Naive thymus-derived CD4-positive, alpha-beta T cell (primary cell): ENCODE data around the gene EIF4A3. TPM values are rescaled to one million over a fixed set of nuclear protein-coding genes. Genes with fewer than 3 reads are reported as not detected.

Experiments used
- ATAC-seq: fragments of 150-1000 bp; cut with Tn5 transposase; 2 replicates; pipeline ENCODE4 v1.10.0; 2021; ENCODE audit warnings: mild to moderate bottlenecking, moderate library complexity
- CTCF ChIA-PET: fragments of 350-600 bp; sonication (Branson Sonifier 250); formaldehyde crosslinking; loops from one replicate; lab custom pipeline; 2021; ENCODE audit warnings: antibody characterized with exemption; lab: Charles Lee
- POLR2A ChIA-PET: fragments of 350-600 bp; sonication (Branson Sonifier 250); formaldehyde crosslinking; loops from one replicate; lab custom pipeline; 2021; ENCODE audit warnings: antibody characterized with exemption, inconsistent platforms; lab: Charles Lee
- DNase-seq, 9 donors: peaks; one replicate each; pipeline versions ENCODE4 v3.0.0 to v3.0.0-alpha.2; 2020 to 2022; ENCODE audit warnings: mixed read lengths in 1 of 9
- H3K27ac ChIP-seq: one replicate; pipeline ENCODE4 v1.7.0; 2013; ENCODE audit warnings: mild to moderate bottlenecking, low read depth, low read length, moderate library complexity
- H3K27me3 ChIP-seq, 2 donors: one replicate each; pipeline ENCODE4 v1.7.0; 2013; ENCODE audit warnings: low read length in 2 of 2, mild to moderate bottlenecking in 2 of 2, moderate library complexity in 2 of 2; ENCODE audit not compliant: control insufficient read depth in 2 of 2, insufficient read depth in 2 of 2
- H3K36me3 ChIP-seq, 3 experiments: 1 replicate in 2 of 3; 2 replicates in 1 of 3; pipeline ENCODE4 v1.7.0; 2013; ENCODE audit warnings: low read length in 3 of 3, mild to moderate bottlenecking in 3 of 3, moderate library complexity in 1 of 3; ENCODE audit not compliant: insufficient read depth in 3 of 3, control insufficient read depth in 2 of 3
- H3K4me1 ChIP-seq, 2 donors: one replicate each; pipeline ENCODE4 v1.7.0; 2013; ENCODE audit warnings: low read length in 2 of 2, mild to moderate bottlenecking in 2 of 2, moderate library complexity in 1 of 2; ENCODE audit not compliant: control insufficient read depth in 2 of 2, insufficient read depth in 2 of 2
- H3K4me3 ChIP-seq: 2 replicates; pipeline ENCODE4 v1.7.0; 2013; ENCODE audit warnings: mild to moderate bottlenecking, low read length
- H3K9me3 ChIP-seq, 3 experiments: 1 replicate in 2 of 3; 2 replicates in 1 of 3; pipeline ENCODE4 v1.7.0; 2013; ENCODE audit warnings: low read length in 3 of 3; ENCODE audit not compliant: control insufficient read depth in 2 of 3
- H3K27ac Mint-ChIP-seq, 9 donors: one replicate each; pipeline ENCODE4 v1.8.0; 2020 to 2022; ENCODE audit warnings: mixed read lengths in 9 of 9, mild to moderate bottlenecking in 8 of 9, moderate library complexity in 5 of 9, inconsistent platforms in 2 of 9
- H3K27me3 Mint-ChIP-seq, 5 donors: one replicate each; pipeline ENCODE4 v1.8.0; 2021 to 2022; ENCODE audit warnings: mixed read lengths in 5 of 5, mild to moderate bottlenecking in 1 of 5
- H3K36me3 Mint-ChIP-seq, 5 donors: one replicate each; pipeline ENCODE4 v1.8.0; 2020 to 2022; ENCODE audit warnings: mixed read lengths in 5 of 5, mild to moderate bottlenecking in 3 of 5, inconsistent platforms in 1 of 5
- H3K4me1 Mint-ChIP-seq, 7 donors: one replicate each; pipeline ENCODE4 v1.8.0; 2020 to 2022; ENCODE audit warnings: mixed read lengths in 7 of 7, mild to moderate bottlenecking in 3 of 7, inconsistent platforms in 1 of 7
- H3K4me3 Mint-ChIP-seq, 10 donors: one replicate each; pipeline ENCODE4 v1.8.0; 2020 to 2022; ENCODE audit warnings: mild to moderate bottlenecking in 10 of 10, mixed read lengths in 10 of 10, moderate library complexity in 6 of 10, inconsistent platforms in 2 of 10
- H3K9me3 Mint-ChIP-seq, 11 donors: one replicate each; pipeline ENCODE4 v1.8.0; 2020 to 2022; ENCODE audit warnings: mixed read lengths in 11 of 11, mild to moderate bottlenecking in 4 of 11, inconsistent platforms in 1 of 11, moderate library complexity in 1 of 11
- intact Hi-C, 2 donors: fragments of 100-400 bp; cut with micrococcal nuclease; formaldehyde crosslinking; loops; one replicate each; pipeline ENCODE4 v1.15.1; 2023
- polyA plus RNA-seq, 2 donors: library from polyadenylated mRNA; unstranded; fragments of 300-500 nt; fragmentation: Illumina TruSeq; gene quantifications; one replicate each; pipeline ENCODE4 v1.2.3, GENCODE V29; 2021
- total RNA-seq, 6 experiments: library from RNA in 5 of 6; stranded (reverse) in 5 of 6; gene quantifications; 1 replicate in 5 of 6; 2 replicates in 1 of 6; pipeline ENCODE4 v1.2.3 and lab custom pipeline; 2021 to 2026

The EIF4A3 gene
- total and polyA plus RNA-seq, 7 experiments from 2014 or later: 48.6 to 128 (median 75.9) TPM

DNA sequence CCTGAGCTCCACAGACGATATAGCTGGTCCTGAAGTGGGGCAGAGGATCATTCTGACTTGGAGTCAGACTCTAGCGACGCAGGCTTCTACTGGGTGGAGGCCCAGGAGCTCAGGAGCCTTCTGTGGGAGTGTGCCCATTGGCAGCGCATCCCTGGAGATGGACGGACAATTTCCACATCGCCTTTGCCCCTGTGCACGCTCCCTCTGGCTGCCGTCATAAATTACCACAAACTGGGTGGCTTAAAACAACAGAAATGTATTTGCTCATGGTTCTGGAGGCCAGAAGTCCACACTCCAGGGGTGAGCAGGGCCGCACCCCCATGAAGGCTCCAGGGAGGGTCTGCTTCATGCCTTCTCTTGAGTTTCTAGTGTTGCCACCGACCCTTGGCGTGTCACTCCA, 29.8 kb upstream of the EIF4A3 start:
- Histone ChIP-seq H3K4me3 (no peak overlapping the region), H3K36me3 (no peaks in the 10 kb centered on the region), H3K27me3 (no peaks in the 10 kb centered on the region), H3K4me1 (no peaks in the 10 kb centered on the region), H3K9me3 (no peaks in the 10 kb centered on the region), H3K27ac (no peak overlapping the region)
- ATAC-seq (no peak), DNase-seq (no peak)
- ChIA-PET POLR2A (no interaction called here), CTCF (interaction anchor here (0.6 kb wide), 1 partner anchor 1951 kb away, joined by 3 read pairs; no protein-coding TSS in a partner anchor)
- Mint-ChIP-seq H3K27ac (no peak overlapping the region), H3K27me3 (peaks cover 0 to 6% (median 0%) of the 10 kb centered on the region in 5 donors), H3K9me3 (no peaks in the 10 kb centered on the region), H3K4me1 (no peaks in the 10 kb centered on the region), H3K4me3 (no peak overlapping the region), H3K36me3 (no peaks in the 10 kb centered on the region)
- intact Hi-C loops: no loop called here

DNA sequence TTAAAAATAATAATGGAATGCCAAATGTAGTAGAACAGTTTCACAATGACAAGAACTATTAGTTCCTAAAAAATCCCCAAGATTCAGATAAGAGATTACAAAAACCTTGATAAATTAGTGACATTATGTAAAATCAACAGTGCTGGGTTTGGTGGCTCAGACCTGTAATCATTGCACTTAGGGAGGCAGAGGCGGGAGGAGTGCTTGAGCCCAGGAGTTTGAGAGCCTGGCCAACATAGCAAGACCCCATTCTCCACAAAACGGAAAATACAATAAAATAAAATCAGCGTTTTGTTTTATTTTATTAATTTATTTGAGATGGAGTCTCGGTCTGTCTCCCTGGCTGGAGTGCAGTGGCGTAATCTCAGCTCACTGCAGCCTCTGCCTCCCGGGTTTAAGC, 27.0 kb upstream of the EIF4A3 start:
- CTCF ChIA-PET: interaction anchor here (0.6 kb wide), 1 partner anchor 786 kb away, joined by 4 read pairs; no protein-coding TSS in a partner anchor
- H3K4me3 ChIP-seq: no peak overlapping the region

DNA sequence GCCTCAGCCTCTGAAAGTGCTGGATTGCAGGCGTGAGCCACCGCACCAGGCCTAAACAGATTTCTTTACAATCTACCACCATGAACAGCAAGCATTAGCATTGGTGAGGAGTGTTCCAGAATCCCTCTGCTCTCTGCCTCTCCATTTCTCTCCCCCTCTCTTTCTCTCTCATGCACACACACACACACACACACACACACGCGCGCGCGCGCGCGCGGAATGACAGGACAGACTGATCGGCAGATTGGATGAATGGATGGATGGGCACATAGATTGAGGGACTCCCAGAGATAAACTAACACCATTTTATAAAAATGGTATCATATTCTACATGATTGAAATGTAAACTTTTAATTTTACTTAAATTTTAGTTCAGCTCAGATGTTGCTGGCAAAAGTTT, 26.2 kb upstream of the EIF4A3 start:
- Mint-ChIP-seq H3K9me3 (no peaks in the 10 kb centered on the region), H3K36me3 (peaks cover 0 to 5% (median 0%) of the 10 kb centered on the region in 5 donors), H3K4me1 (peaks cover 0 to 2% (median 0%) of the 10 kb centered on the region in 7 donors), H3K27me3 (peaks cover 0 to 11% (median 0%) of the 10 kb centered on the region in 5 donors), H3K27ac (no peak overlapping the region), H3K4me3 (no peak overlapping the region)
- ATAC-seq (no peak), DNase-seq (no peak)
- H3K36me3 ChIP-seq: no peaks in the 10 kb centered on the region
- no peak overlapping the region for H3K4me3 ChIP-seq
- H3K27me3 ChIP-seq: no peaks in the 10 kb centered on the region
- ChIA-PET CTCF (no interaction called here), POLR2A (no interaction called here)
- no peak overlapping the region for H3K27ac ChIP-seq
- no peaks in the 10 kb centered on the region for H3K9me3 ChIP-seq
- H3K4me1 ChIP-seq: no peaks in the 10 kb centered on the region
- intact Hi-C loops: no loop called here

More for the DNA sequence above, 27.0 kb upstream of the EIF4A3 start:
- no peaks in the 10 kb centered on the region for H3K4me1 ChIP-seq
- peaks cover 0 to 3% (median 0%) of the 10 kb centered on the region in 5 donors for H3K36me3 Mint-ChIP-seq
- intact Hi-C loops: no loop called here
- H3K4me3 Mint-ChIP-seq: no peak overlapping the region
- H3K27ac Mint-ChIP-seq: no peak overlapping the region
- H3K27ac ChIP-seq: no peak overlapping the region
- H3K9me3 ChIP-seq: no peaks in the 10 kb centered on the region
- H3K27me3 Mint-ChIP-seq: peaks cover 0 to 13% (median 0%) of the 10 kb centered on the region in 5 donors
- H3K9me3 Mint-ChIP-seq: no peaks in the 10 kb centered on the region
- POLR2A ChIA-PET: no interaction called here
- DNase-seq (no peak), ATAC-seq (no peak)
- H3K4me1 Mint-ChIP-seq: peaks cover 0 to 2% (median 0%) of the 10 kb centered on the region in 7 donors
- no peaks in the 10 kb centered on the region for H3K27me3 ChIP-seq
- no peaks in the 10 kb centered on the region for H3K36me3 ChIP-seq

DNA sequence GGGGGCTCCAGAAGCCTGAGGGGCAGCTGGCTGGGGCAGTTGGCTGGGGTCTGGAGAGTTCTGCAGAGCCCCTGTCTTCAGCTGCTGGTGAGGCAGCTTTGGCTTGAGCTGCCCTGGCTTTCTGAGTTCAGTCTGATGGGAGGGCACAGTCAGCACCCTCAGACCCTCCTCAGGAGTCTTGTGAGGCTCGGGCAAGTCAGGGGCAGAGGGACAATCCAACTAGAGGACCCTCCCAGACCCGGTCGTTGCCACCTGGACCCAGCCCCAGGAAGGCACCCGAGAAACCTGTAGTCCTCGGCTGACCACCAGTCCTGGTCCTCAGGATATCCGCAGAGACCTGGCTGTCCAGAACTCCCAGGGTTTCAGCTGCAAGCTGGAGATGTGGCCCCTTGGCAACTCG, 24.8 kb upstream of the EIF4A3 start:
- no peak for DNase-seq
- Histone ChIP-seq H3K9me3 (no peaks in the 10 kb centered on the region), H3K27ac (no peak overlapping the region), H3K36me3 (no peaks in the 10 kb centered on the region), H3K4me3 (no peak overlapping the region), H3K27me3 (no peaks in the 10 kb centered on the region), H3K4me1 (no peaks in the 10 kb centered on the region)
- Mint-ChIP-seq H3K4me3 (no peak overlapping the region), H3K4me1 (peaks cover 0 to 2% (median 0%) of the 10 kb centered on the region in 7 donors), H3K27ac (no peak overlapping the region), H3K27me3 (peaks cover 0 to 10% (median 0%) of the 10 kb centered on the region in 5 donors), H3K9me3 (no peaks in the 10 kb centered on the region), H3K36me3 (peaks cover 0 to 5% (median 0%) of the 10 kb centered on the region in 5 donors)
- ChIA-PET CTCF (no interaction called here), POLR2A (no interaction called here)
- no peak for ATAC-seq
- intact Hi-C loops: no loop called here

DNA sequence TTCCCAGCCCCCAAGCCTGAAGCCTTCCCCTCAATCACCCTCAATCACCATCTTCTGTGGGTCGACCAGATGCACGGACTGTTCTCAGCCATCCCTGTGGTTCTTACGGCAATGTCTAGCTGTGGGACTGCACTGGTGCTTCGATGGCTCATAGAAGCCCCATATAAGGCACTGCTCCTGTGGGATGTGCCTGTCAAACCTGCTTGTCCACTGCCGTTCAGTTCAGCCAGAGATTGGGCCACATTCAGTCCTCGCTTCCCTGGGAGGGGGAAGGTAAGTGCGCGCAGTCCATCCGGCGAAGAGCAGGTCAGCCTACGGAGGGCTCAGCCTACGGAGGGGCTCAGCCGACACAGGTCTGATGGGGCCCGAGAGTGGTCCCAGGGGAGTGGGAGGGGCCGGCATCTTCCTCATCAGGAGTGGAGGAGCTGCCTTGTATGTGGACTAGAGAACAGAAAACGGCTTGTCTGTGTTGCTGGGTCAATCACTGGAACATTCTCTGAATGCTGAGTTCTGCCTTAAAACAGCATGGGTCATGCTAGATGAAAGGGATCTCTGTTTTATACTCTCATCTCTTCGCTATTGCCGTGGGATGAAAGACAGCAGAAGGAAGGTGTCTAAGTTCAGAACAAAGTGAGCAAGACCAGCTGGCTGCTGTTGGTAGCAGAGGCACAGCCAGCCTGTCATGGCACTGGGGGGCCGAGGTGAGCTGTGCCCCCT, 23.0 kb upstream of the EIF4A3 start, which contains the start of gene CARD14:
CARD14 (plus strand) TSS at position 247 of the 717 bp plus-strand sequence. CDS start 11,409 bp downstream, outside the sequence.
- no peaks in the 10 kb centered on the region for H3K36me3 ChIP-seq
- H3K4me1 ChIP-seq: no peaks in the 10 kb centered on the region
- no peak within 1 kb of the TSS for H3K4me3 ChIP-seq
- CTCF ChIA-PET: interaction anchor here (0.6 kb wide), 1 partner anchor 35 kb away, joined by 3 read pairs; no protein-coding TSS in a partner anchor
- peaks cover 0 to 5% (median 0%) of the 10 kb centered on the region in 5 donors for H3K36me3 Mint-ChIP-seq
- H3K27ac Mint-ChIP-seq: no peak within 1 kb of the TSS
- peaks cover 0 to 10% (median 0%) of the 10 kb centered on the region in 5 donors for H3K27me3 Mint-ChIP-seq
- no peak for DNase-seq
- POLR2A ChIA-PET: no interaction called here
- no peak for ATAC-seq
- intact Hi-C loops: no loop called here
- no peaks in the 10 kb centered on the region for H3K9me3 ChIP-seq
- no peak within 1 kb of the TSS for H3K27ac ChIP-seq
- H3K4me1 Mint-ChIP-seq: peaks cover 0 to 2% (median 0%) of the 10 kb centered on the region in 7 donors
- no peak within 1 kb of the TSS for H3K4me3 Mint-ChIP-seq
- H3K27me3 ChIP-seq: no peaks in the 10 kb centered on the region
- H3K9me3 Mint-ChIP-seq: no peaks in the 10 kb centered on the region

DNA sequence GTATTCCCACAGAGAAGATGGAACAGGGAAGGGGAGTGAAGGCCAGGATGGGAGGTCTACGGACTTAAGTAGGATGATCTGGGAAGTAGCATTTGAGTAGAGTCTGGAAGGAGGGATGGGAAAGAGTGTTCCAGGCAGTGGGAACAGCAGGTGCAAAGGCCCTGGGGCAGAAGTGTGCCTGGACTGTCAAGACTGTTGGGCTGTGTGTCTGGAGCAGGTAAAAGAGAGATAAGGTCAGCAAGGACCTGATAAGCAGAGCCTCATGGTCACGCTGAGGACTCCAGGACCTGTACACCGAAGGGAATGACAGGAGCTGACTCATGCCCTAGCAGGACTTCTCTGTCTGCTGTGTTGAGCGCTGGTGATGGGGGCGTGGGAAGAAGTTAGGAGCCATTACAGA, 22.2 kb upstream of the EIF4A3 start:
- H3K4me3 Mint-ChIP-seq: no peak overlapping the region
- no peak for DNase-seq
- POLR2A ChIA-PET: no interaction called here
- H3K9me3 Mint-ChIP-seq: no peaks in the 10 kb centered on the region
- H3K27ac ChIP-seq: no peak overlapping the region
- peaks cover 0 to 2% (median 0%) of the 10 kb centered on the region in 7 donors for H3K4me1 Mint-ChIP-seq
- peaks cover 0 to 5% (median 0%) of the 10 kb centered on the region in 5 donors for H3K36me3 Mint-ChIP-seq
- ATAC-seq: no peak
- intact Hi-C loops: no loop called here
- peaks cover 0 to 10% (median 3%) of the 10 kb centered on the region in 5 donors for H3K27me3 Mint-ChIP-seq
- CTCF ChIA-PET: no interaction called here
- no peaks in the 10 kb centered on the region for H3K4me1 ChIP-seq
- no peak overlapping the region for H3K27ac Mint-ChIP-seq
- H3K36me3 ChIP-seq: no peaks in the 10 kb centered on the region
- H3K27me3 ChIP-seq: no peaks in the 10 kb centered on the region
- H3K4me3 ChIP-seq: no peak overlapping the region
- no peaks in the 10 kb centered on the region for H3K9me3 ChIP-seq
